Measurements from ENCODE around the gene PTGIS.

Gene PTGIS

DNA sequence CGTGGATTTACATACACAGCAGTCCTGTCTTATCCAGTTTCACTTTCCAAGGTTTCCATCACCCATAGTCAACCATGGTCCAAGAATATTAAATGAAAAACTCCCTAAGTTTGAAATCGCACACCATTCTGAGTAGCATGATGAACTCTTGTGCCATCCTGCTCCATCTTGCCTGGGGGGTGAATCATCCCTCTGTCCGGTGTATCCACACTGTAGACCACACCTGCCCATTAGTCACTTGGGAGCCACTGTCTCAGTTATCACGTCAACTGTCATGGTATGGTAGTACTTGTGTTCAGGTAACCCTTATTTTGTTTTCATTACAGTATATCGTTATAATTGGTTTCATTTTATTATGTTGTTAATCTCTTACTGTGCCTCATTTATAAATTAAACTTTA lies 38.5 kb downstream of the PTGIS start:
- DNase-seq (ENCODE audit: low read depth) = no peak

DNA sequence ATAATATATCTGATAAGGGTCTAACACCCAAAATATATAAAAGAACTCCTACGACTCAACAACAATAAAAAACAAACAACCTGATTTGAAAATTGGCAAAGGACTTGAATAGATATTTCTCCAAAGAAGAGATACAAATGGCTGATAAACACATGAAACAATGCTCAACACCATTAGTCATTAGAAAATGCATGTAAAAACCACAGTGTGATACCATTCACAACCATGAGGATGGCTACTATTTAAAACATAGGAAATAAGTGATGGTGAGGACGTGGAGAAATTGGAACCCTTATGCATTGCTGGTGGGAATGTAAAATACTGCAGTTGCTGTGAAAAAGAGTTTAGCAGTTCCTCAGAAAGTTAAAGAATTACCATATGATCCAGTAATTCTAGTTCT lies 41.4 kb downstream of the PTGIS start:
- no peak for DNase-seq (ENCODE audit: low read depth)

- DNase-seq (ENCODE audit: low read depth) = no peak
Observed at GRCh38 chr20:49526056-49526455, 41.9 kb downstream of the PTGIS start.

DNA sequence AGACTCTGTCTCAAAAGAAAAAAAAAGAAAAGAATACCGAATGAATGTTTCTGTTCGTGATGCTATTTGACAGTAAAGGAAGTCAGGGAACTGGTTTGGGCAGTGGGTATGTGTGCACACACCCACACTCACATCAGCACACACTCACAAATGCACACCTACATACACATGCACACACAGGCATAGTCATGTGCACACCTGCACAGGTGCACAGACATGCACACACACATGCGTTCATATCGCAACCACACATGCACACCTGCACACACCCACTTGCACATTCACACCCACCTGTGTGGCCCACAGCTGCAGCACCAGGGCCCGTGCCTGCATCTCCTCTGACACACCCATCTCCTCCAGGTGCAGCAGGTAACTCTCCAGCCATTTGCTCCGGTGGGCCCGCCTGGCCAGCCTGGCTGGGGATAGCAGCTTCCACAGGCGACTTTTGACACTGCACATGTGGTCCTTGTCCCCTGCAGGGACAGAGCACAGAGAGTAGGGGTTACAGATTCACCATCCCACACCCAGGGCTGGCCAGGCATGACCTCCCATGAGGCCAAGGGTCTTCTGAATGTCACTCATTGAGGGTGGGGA lies 44.1 kb downstream of the PTGIS start:
- DNase-seq (ENCODE audit: low read depth) = no peak

DNA sequence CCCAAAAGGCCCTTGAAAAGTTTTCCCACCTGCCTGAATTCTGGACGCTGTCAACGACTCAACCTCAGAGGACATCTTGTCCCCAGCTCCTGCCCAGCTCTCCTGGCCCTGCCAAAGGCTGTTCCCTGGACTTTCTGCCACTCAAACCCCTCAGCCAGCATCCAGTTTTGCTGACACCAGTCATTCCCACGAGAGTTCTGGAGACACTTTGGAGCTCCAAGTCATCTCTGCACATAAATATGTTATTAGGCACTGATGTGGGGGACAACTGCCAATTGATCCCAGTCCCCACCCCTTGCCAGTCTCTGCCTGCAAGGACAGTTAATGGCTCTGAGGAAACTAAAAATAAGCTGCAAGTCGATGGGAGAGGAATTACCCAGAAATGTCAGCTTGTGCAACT lies 46.6 kb downstream of the PTGIS start:
- no peak for DNase-seq (ENCODE audit: low read depth)

GRCh38 chr20:49519777-49520359 lies 48.1 kb downstream of the PTGIS start:
- DNase-seq (ENCODE audit: low read depth) = no peak

- no peak for DNase-seq (ENCODE audit: low read depth)
Observed at GRCh38 chr20:49519212-49519712, 48.7 kb downstream of the PTGIS start.

- no peak for DNase-seq (ENCODE audit: low read depth)
Observed at GRCh38 chr20:49518576-49518975, 49.4 kb downstream of the PTGIS start.

DNA sequence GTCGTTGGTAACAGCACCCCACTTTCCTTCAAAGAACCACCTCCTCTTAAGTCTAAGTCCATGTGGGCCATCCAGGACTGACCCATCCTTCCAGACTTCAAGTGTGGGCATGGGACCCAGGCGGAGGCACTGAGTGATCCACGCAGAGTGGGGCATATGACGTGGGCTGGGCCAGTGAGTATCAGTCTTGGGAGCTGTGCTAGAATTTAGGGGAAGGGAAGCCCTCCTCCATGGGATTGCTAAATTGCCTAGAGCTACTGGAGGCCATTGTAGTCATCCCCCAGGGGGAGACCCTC lies 50.2 kb downstream of the PTGIS start:
- no peak for DNase-seq (ENCODE audit: low read depth)

GRCh38 chr20:49516916-49517804 lies 50.8 kb downstream of the PTGIS start:
- DNase-seq (ENCODE audit: low read depth) = no peak

GRCh38 chr20:49515586-49515985 lies 52.4 kb downstream of the PTGIS start:
- no peak for DNase-seq (ENCODE audit: low read depth)

GRCh38 chr20:49513517-49513916 lies 54.4 kb downstream of the PTGIS start:
- DNase-seq (ENCODE audit: low read depth) = no peak

- no peak for DNase-seq (ENCODE audit: low read depth)
Observed at GRCh38 chr20:49513009-49513408, 54.9 kb downstream of the PTGIS start.

GRCh38 chr20:49511788-49512525 lies 56.0 kb downstream of the PTGIS start:
- DNase-seq (ENCODE audit: low read depth) = no peak

- DNase-seq (ENCODE audit: low read depth) = no peak
Observed at GRCh38 chr20:49510562-49511122, 57.3 kb downstream of the PTGIS start.

- no peak for DNase-seq (ENCODE audit: low read depth)
Observed at GRCh38 chr20:49508435-49509199, 59.3 kb downstream of the PTGIS start.

DNA sequence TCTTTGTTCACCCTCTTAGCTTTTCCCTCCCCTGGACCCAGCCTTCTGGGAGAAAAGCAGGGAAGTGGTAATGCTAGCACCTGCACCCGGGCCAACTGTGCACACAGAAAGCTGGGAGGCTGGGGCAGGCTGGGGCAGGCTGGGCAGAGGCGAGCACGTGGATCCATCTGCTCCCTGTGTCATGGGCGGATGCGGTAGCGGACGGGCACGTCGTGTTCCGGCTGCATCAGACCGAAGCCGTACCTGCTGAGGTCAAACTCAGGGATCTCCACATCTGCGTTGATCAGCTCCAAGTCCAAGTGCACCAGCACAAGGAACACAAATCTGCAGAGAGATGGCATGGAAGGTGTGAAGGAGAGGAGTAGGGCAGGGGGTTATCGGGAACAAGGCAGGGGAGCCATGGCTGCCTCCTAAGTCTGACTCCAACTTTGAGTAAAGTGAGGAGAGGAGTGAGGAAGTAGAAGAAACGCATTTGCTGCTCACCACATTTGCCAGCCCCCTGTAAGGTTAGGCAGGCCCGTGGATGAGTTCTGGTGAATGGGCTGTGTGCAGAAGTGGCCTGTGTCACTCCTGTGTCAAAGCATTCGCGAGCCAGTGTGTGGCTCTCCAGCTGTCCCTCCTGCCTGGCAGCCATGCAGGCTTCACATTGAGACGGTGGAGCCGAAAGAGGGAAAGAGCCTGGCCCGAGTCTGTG lies 60.0 kb downstream of the PTGIS start:
- DNase-seq (ENCODE audit: low read depth) = no peak

GRCh38 chr20:49505518-49505917 lies 62.4 kb downstream of the PTGIS start:
- DNase-seq (ENCODE audit: low read depth) = no peak

- no peak for DNase-seq (ENCODE audit: low read depth)
Observed at GRCh38 chr20:49503176-49503575, 64.8 kb downstream of the PTGIS start.

DNA sequence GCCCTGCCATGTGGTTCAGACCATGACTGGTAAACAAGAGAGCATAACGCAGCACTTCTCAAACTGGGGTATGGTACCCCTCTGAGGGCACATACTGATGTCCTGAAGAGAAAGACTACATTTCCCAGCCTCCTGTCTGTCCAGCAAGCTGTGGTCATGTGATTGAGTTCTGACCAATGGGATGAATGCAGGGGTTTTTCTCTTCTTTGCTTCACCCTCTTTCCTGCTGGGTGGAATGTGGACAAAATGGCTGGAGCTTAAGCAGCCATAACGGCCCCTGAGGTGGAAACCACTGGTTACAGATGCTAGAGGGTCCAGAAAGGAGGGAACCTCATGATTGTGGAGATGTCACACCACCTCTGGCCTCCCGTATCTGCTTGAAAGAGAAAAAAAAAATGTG lies 66.0 kb downstream of the PTGIS start:
- no peak for DNase-seq (ENCODE audit: low read depth)

GRCh38 chr20:49497398-49497669 lies 70.6 kb downstream of the PTGIS start:
- DNase-seq (ENCODE audit: low read depth) = no peak
